ENCODE data around the gene ACD. TPM values are rescaled to one million over a fixed set of nuclear protein-coding genes. Genes with fewer than 3 reads are reported as not detected.

ACD gene
- total and polyA plus RNA-seq, 2 of the 8 experiments (the other 6 are each of a cell fraction or from before 2014, with no cell fraction given): 34.8 to 58.0 TPM

DNA sequence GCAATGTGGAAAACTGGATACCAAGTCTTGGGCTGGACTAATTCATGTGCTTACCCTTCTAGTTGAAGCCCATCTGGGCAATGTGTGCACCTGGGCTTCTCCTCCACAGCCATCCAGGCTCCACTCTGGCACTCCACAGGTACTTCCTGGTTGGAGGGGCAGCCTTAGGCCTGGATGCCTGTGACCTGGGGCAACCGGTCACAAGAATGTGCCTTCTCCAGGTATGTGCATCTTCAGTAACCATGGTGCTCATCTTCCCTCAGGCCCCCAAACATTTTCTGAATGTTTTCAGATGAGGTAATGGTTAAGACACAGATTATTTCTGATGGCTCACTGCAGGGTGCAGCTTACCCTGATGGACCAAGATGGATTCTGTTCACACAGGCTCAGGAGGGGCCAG, 17.7 kb upstream of the ACD start:
- Histone ChIP-seq H3K79me1 (ENCODE audit: low read depth, low read length) (no peaks in the 10 kb centered on the region; the same call in none of the 2 replicates), H3K36me3 (ENCODE audit: control insufficient read depth in 2 of 4, insufficient read depth in 4 of 4, low read length in 3 of 4) (peaks cover 0 to 3% (median 0%) of the 10 kb centered on the region in 4 experiments; a peak in 2 of 8 replicates), H2BK5ac (ENCODE audit: low read depth, low read length) (no peak overlapping the region), H2BK120ac (replicated peaks; ENCODE audit: low read depth, low read length) (no peak overlapping the region), H3K9me3 (ENCODE audit: insufficient read depth in 2 of 2, low read depth in 1 of 2, low read length in 1 of 2) (no peaks in the 10 kb centered on the region), H4K8ac (ENCODE audit: extremely low read depth, insufficient read depth, low read length) (no peak overlapping the region), H3K27me3 (replicated peaks in 1 of 4; ENCODE audit: control insufficient read depth in 3 of 4, extremely low read depth in 1 of 4, insufficient read depth in 3 of 4, low read length in 3 of 4) (no peaks in the 10 kb centered on the region), H3K23ac (ENCODE audit: insufficient read length) (no peak overlapping the region), H3K27ac (ENCODE audit: low read depth, low read length) (no peak overlapping the region), H3K4me2 (ENCODE audit: insufficient read depth in 1 of 2, low read depth in 2 of 2, low read length in 2 of 2) (no peak overlapping the region), H4K20me1 (replicated peaks in 1 of 2; ENCODE audit: control insufficient read depth in 1 of 2, insufficient read depth in 2 of 2, low read length in 2 of 2) (peaks cover 0 to 5% of the 10 kb centered on the region in 2 experiments), H2BK12ac (ENCODE audit: low read depth, low read length) (no peak overlapping the region), H3K9ac (replicated peaks in 1 of 4; ENCODE audit: extremely low read depth in 1 of 4, low read depth in 3 of 4, low read length in 3 of 4) (no peak overlapping the region), H3K4me3 (ENCODE audit: extremely low read depth in 1 of 4, insufficient read depth in 2 of 4, low read depth in 3 of 4, low read length in 4 of 4) (no peak overlapping the region), H3K18ac (ENCODE audit: extremely low read depth, low read length) (no peak overlapping the region), H3K79me2 (ENCODE audit: control insufficient read depth in 1 of 2, insufficient read depth in 2 of 2, low read length in 2 of 2) (no peaks in the 10 kb centered on the region), H3K23me2 (ENCODE audit: low read depth, low read length) (no peaks in the 10 kb centered on the region), H2AFZ (ENCODE audit: low read length) (no peak overlapping the region), H4K91ac (replicated peaks; ENCODE audit: insufficient read length, low read length) (no peak overlapping the region), H2BK20ac (ENCODE audit: low read length) (no peak overlapping the region), H3K56ac (replicated peaks; ENCODE audit: insufficient read length, low read depth, low read length) (no peak overlapping the region), H2BK15ac (ENCODE audit: low read length) (no peak overlapping the region), H3K4ac (replicated peaks; ENCODE audit: insufficient read length, low read depth, low read length) (no peak overlapping the region), H3K14ac (ENCODE audit: insufficient read length) (no peak overlapping the region), H4K5ac (ENCODE audit: insufficient read length, low read depth, low read length) (no peak overlapping the region), H2AK5ac (ENCODE audit: low read depth, low read length) (no peak overlapping the region), H3K4me1 (replicated peaks in 1 of 4; ENCODE audit: control insufficient read depth in 3 of 4, insufficient read depth in 4 of 4, low read length in 3 of 4) (no peaks in the 10 kb centered on the region)
- ChIA-PET POLR2A (ENCODE audit: partially characterized antibody) (interaction anchor here (0.6 kb wide), 2 partner anchors 11 to 18 kb away, joined by 3 to 4 read pairs; partner anchors contain the start of genes ACD, C16orf86 and ENKD1), CTCF (ENCODE audit: partially characterized antibody) (interaction anchor here (1.0 to 1.8 kb wide), 3 partner anchors 157 to 207 kb away, joined by 3 to 6 read pairs (median 3); partner anchors contain the start of gene NRN1L)
- no peak for FAIRE-seq
- WGBS, 2 experiments (ENCODE audit: extremely low coverage in 1 of 2, insufficient coverage in 1 of 2, insufficient read length in 1 of 2, insufficient replicate concordance in 2 of 2, low coverage in 1 of 2, low lambda C conversion rate in 2 of 2, missing lambda C conversion rate in 1 of 2): 64% methylated on average over 1 of the region's 1 CpG; no CpG with 5 or more reads in 1 of the 2 experiments
- DNase-seq (ENCODE audit: low read depth in 1 of 2, low spot score in 2 of 2): no peak
- TF ChIP-seq RXRA (IDR thresholded peaks at IDR 0.05; ENCODE audit: insufficient read depth, low read depth, low read length) (no peak), HDAC2 (IDR thresholded peaks at IDR 0.05; ENCODE audit: borderline replicate concordance in 1 of 2, low read depth in 2 of 2, low read length in 2 of 2) (no peak), CHD1 (IDR thresholded peaks at IDR 0.05; ENCODE audit: low read depth, low read length) (no peak), FOSL1 (IDR thresholded peaks at IDR 0.05; ENCODE audit: insufficient read depth, low read depth, low read length) (no peak), SP4 (IDR thresholded peaks at IDR 0.05; ENCODE audit: low read length) (no peak), CBX5 (IDR thresholded peaks at IDR 0.05; ENCODE audit: low read depth, low read length) (no peak)
